Mesenchymal stem cell (in vitro differentiated cells and primary cell): Measurements from ENCODE around the gene TMEM185A.
"Not testable (repeated sequence)": the region's sequence is repeated elsewhere in the genome, so short reads cannot be mapped to it uniquely, and the experiment has no call there.

Source experiments
- DNase-seq: peaks from one replicate; pipeline ENCODE4 v3.0.0-alpha.2; 2013
- H2AFZ ChIP-seq: one replicate; pipeline ENCODE4 v1.6.1; 2013; ENCODE audit warnings: low read depth, mild to moderate bottlenecking, control low read depth, inconsistent platforms, low read length, moderate library complexity
- H2AK5ac ChIP-seq: 2 replicates; pipeline ENCODE4 v1.6.1; 2013; ENCODE audit warnings: low read length, moderate library complexity, mild to moderate bottlenecking, inconsistent platforms; ENCODE audit not compliant: severe bottlenecking
- H2BK120ac ChIP-seq: one replicate; pipeline ENCODE4 v1.6.1; 2013; ENCODE audit warnings: low read depth, mild to moderate bottlenecking, inconsistent platforms, low read length, moderate library complexity
- H2BK12ac ChIP-seq, 2 experiments: one replicate each; pipeline ENCODE4 v1.6.1; 2013; ENCODE audit warnings: inconsistent platforms in 2 of 2, low read length in 2 of 2, mild to moderate bottlenecking in 2 of 2, moderate library complexity in 2 of 2, control low read depth in 1 of 2
- H2BK15ac ChIP-seq: one replicate; pipeline ENCODE4 v1.6.1; 2013; ENCODE audit warnings: mild to moderate bottlenecking, low read depth, inconsistent platforms; ENCODE audit not compliant: poor library complexity, severe bottlenecking
- H2BK5ac ChIP-seq: 2 replicates; pipeline ENCODE4 v1.6.1; 2013; ENCODE audit warnings: low read depth, mild to moderate bottlenecking, low read length, control low read depth, inconsistent platforms; ENCODE audit not compliant: poor library complexity, severe bottlenecking
- H3K14ac ChIP-seq, 2 experiments: one replicate each; pipeline ENCODE4 v1.6.1; 2013; ENCODE audit warnings: inconsistent platforms in 2 of 2, low read length in 2 of 2, control low read depth in 1 of 2, mild to moderate bottlenecking in 1 of 2, moderate library complexity in 1 of 2
- H3K18ac ChIP-seq, 2 experiments: one replicate each; pipeline ENCODE4 v1.6.1; 2013; ENCODE audit warnings: inconsistent platforms in 2 of 2, low read length in 2 of 2, control low read depth in 1 of 2, low read depth in 1 of 2, mild to moderate bottlenecking in 1 of 2
- H3K23ac ChIP-seq, 2 experiments: one replicate each; pipeline ENCODE4 v1.6.1; 2013; ENCODE audit warnings: inconsistent platforms in 2 of 2, low read length in 2 of 2, mild to moderate bottlenecking in 2 of 2, moderate library complexity in 2 of 2, control low read depth in 1 of 2
- H3K27ac ChIP-seq: 2 replicates; pipeline ENCODE4 v1.5.1; 2013; ENCODE audit warnings: mild to moderate bottlenecking, moderate library complexity, low read length, control low read depth, inconsistent platforms; ENCODE audit not compliant: poor library complexity, severe bottlenecking
- H3K27me3 ChIP-seq, 2 experiments: 2 replicates each; pipeline versions ENCODE4 v1.6.1 to v1.7.0; 2013; ENCODE audit warnings: low read length in 2 of 2, mild to moderate bottlenecking in 2 of 2, moderate library complexity in 2 of 2, control low read depth in 1 of 2, inconsistent platforms in 1 of 2; ENCODE audit not compliant: control insufficient read depth in 1 of 2, insufficient read depth in 1 of 2
- H3K36me3 ChIP-seq, 2 experiments: 2 replicates each; pipeline versions ENCODE4 v1.6.1 to v1.7.0; 2013; ENCODE audit warnings: low read length in 2 of 2, control low read depth in 1 of 2, inconsistent platforms in 1 of 2, low read depth in 1 of 2, mild to moderate bottlenecking in 1 of 2; ENCODE audit not compliant: insufficient read depth in 2 of 2, control insufficient read depth in 1 of 2
- H3K4ac ChIP-seq, 2 experiments: one replicate each; pipeline ENCODE4 v1.6.1; 2013; ENCODE audit warnings: inconsistent platforms in 2 of 2, low read length in 2 of 2, mild to moderate bottlenecking in 2 of 2, moderate library complexity in 2 of 2, control low read depth in 1 of 2, low read depth in 1 of 2
- H3K4me1 ChIP-seq: 2 replicates; pipeline ENCODE4 v1.6.1; 2013; ENCODE audit warnings: low read depth, low read length, control low read depth; ENCODE audit not compliant: control insufficient read depth, insufficient read depth
- H3K4me2 ChIP-seq: 2 replicates; pipeline ENCODE4 v1.6.1; 2013; ENCODE audit warnings: low read length, mild to moderate bottlenecking, inconsistent platforms; ENCODE audit not compliant: poor library complexity, severe bottlenecking
- H3K4me3 ChIP-seq, 2 experiments: 2 replicates each; pipeline versions ENCODE4 v1.5.1 to v1.7.0; 2013; ENCODE audit warnings: low read length in 2 of 2, mild to moderate bottlenecking in 2 of 2, control low read depth in 1 of 2, low read depth in 1 of 2; ENCODE audit not compliant: insufficient read depth in 1 of 2
- H3K79me1 ChIP-seq: replicated peaks from 2 replicates; pipeline ENCODE4 v1.6.1; 2013; ENCODE audit warnings: mild to moderate bottlenecking, control low read depth, low read length, inconsistent platforms; ENCODE audit not compliant: poor library complexity, severe bottlenecking
- H3K9ac ChIP-seq: 2 replicates; pipeline ENCODE4 v1.7.0; 2013; ENCODE audit warnings: mild to moderate bottlenecking, low read length, moderate library complexity
- H3K9me3 ChIP-seq: 2 replicates; pipeline ENCODE4 v1.7.0; 2013; ENCODE audit warnings: mild to moderate bottlenecking, low read length; ENCODE audit not compliant: control insufficient read depth
- H4K8ac ChIP-seq: one replicate; pipeline ENCODE4 v1.6.1; 2013; ENCODE audit warnings: inconsistent platforms, mild to moderate bottlenecking, low read length, moderate library complexity
- H4K91ac ChIP-seq: one replicate; pipeline ENCODE4 v1.6.1; 2013; ENCODE audit warnings: mild to moderate bottlenecking, low read length, inconsistent platforms
- WGBS: methylation state at CpG from one replicate; pipeline ENCODE4 v1.1.7; 2013; ENCODE audit warnings: mixed read lengths; 5-methylcytosine and 5-hydroxymethylcytosine counted together

TMEM185A gene

DNA sequence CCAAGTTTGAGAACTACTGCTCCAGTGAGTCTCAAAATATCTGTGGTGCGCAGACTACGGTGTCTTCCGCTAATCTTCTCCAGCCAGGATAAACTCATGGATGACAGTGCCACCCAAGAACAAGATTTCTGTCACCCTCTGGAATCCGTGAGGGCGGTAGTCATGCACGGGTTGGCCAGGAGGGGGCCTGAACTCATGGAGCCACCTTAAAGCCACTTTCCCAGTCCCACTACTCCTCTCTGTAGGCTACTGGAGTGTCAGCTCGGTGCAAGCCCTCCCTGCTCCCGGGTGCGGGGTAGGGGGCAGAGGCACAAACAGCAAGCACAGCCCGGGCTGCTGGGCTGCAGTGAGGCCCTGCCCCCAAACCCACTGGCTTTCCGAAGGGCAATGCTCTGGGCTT, 33.0 kb downstream of the TMEM185A start:
- H2AK5ac ChIP-seq, H2BK15ac ChIP-seq, H4K8ac ChIP-seq, H3K4me1 ChIP-seq, H3K23ac ChIP-seq, H3K36me3 ChIP-seq, H3K4ac ChIP-seq, H3K27ac ChIP-seq, H2BK12ac ChIP-seq, H3K27me3 ChIP-seq, H3K9me3 ChIP-seq, H3K14ac ChIP-seq, DNase-seq, H2AFZ ChIP-seq, H3K9ac ChIP-seq, H2BK120ac ChIP-seq, H4K91ac ChIP-seq, H3K18ac ChIP-seq, H3K79me1 ChIP-seq, H3K4me2 ChIP-seq, H2BK5ac ChIP-seq, H3K4me3 ChIP-seq: not testable (repeated sequence)
- WGBS: no CpG with 5 or more reads among the region's 11 CpGs

DNA sequence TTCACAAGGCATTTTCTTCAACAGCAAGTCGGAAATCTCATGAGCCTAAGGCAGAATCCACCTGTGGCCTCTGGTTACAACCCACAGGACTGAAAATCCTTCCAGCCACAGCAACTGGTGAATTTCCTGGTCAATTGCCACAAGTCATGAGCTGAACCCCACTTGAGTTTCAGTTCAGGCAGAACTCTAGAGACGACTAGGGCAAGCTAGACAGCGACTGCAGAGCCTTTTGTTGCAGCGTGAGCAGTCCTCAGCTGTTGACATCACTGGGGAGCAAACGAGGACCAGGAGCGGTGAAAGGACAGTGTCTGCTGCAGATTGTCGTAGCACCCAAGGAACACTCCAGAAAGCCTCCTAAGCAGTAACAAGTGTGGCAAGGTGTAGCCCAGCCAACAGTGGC, 35.6 kb downstream of the TMEM185A start:
- H3K4ac ChIP-seq, H4K8ac ChIP-seq, H3K36me3 ChIP-seq, H3K23ac ChIP-seq, H4K91ac ChIP-seq, H3K27me3 ChIP-seq, H3K9me3 ChIP-seq, H3K4me1 ChIP-seq, H2BK12ac ChIP-seq, DNase-seq, H3K27ac ChIP-seq, H3K79me1 ChIP-seq, H2AK5ac ChIP-seq, H3K4me3 ChIP-seq, H2AFZ ChIP-seq, H2BK5ac ChIP-seq, H2BK15ac ChIP-seq, H2BK120ac ChIP-seq, H3K4me2 ChIP-seq, H3K18ac ChIP-seq, H3K9ac ChIP-seq, H3K14ac ChIP-seq: not testable (repeated sequence)
- no CpG with 5 or more reads among the region's 7 CpGs for WGBS

DNA sequence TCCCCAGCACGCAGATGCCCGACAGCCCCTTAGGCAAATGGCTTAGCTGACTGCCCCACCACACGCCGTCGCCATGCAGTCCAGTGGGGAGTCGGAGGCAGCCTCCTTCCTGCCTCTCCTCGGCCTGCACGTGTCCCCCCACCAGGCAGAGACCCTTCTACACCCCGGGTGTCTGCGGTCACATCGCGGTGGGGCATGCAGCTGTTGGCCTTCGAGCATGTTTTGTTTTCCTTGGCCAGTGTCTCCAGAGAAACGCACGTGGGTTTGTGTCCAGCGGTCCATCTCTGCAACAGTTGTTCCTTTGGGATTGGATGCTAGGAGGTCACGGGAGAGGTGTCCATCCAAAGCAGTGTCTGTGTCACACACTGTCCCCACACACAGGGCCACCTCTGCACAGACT, 36.4 kb downstream of the TMEM185A start, which contains the start of gene HSFX2:
Gene HSFX2 (minus strand): TSS at position 101 of the 400 bp plus-strand sequence. CDS start 614 bp downstream, outside the sequence.
- H3K27me3 ChIP-seq, H3K23ac ChIP-seq, H4K91ac ChIP-seq, H3K9me3 ChIP-seq, H3K4me3 ChIP-seq, H4K8ac ChIP-seq, H3K79me1 ChIP-seq, H3K4ac ChIP-seq, H2AFZ ChIP-seq, DNase-seq, H2BK12ac ChIP-seq, H3K14ac ChIP-seq, H2BK120ac ChIP-seq, H2BK5ac ChIP-seq, H3K18ac ChIP-seq, H2BK15ac ChIP-seq, H3K36me3 ChIP-seq, H3K4me1 ChIP-seq, H2AK5ac ChIP-seq, H3K9ac ChIP-seq, H3K27ac ChIP-seq, H3K4me2 ChIP-seq: not testable (repeated sequence)
- no CpG with 5 or more reads among the region's 17 CpGs for WGBS

DNA sequence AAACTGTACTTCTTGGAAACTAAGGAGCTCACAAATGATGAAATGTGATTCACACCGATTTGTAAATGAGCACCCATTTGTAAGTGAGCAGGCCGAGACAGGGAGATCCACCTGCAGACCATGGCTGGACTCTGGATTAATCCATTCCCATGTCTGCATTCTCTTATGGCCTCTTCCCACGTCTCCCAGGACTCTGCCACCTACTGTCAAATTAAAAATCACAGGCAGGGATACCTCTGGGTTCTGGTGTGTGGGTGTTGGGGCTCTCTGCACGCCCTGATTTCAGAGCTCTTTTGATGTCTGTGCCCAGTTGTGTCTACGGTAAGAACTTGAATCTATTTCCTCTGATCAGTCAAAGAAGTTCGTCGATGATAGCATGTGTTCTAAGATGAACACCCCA, 40.6 kb downstream of the TMEM185A start:
- not testable (repeated sequence) for H2BK12ac ChIP-seq, H3K23ac ChIP-seq, H3K79me1 ChIP-seq, H2BK15ac ChIP-seq, H2BK120ac ChIP-seq, H3K9ac ChIP-seq, H4K91ac ChIP-seq, DNase-seq, H3K4me3 ChIP-seq, H3K36me3 ChIP-seq, H3K27ac ChIP-seq, H2AFZ ChIP-seq, H3K14ac ChIP-seq, H3K18ac ChIP-seq, H3K4me1 ChIP-seq, H2BK5ac ChIP-seq, H4K8ac ChIP-seq, H3K27me3 ChIP-seq, H2AK5ac ChIP-seq, H3K4me2 ChIP-seq, H3K9me3 ChIP-seq, H3K4ac ChIP-seq
- WGBS: no CpG with 5 or more reads among the region's 7 CpGs
